Left ventricle myocardium inferior (tissue), 1 donor: ENCODE measurements around the gene RAB3A. TPM values are rescaled to one million over a fixed set of nuclear protein-coding genes. Genes with fewer than 3 reads are reported as not detected.

Experiments
- DNase-seq: peaks from one replicate; pipeline ENCODE4 v3.0.0-alpha.2; 2020
- H3K27ac ChIP-seq: fragments of 200-600 bp; replicated peaks from 2 replicates; pipeline ENCODE4 v1.8.0; 2021
- H3K27me3 ChIP-seq: fragments of 200-600 bp; 2 replicates; pipeline ENCODE4 v1.8.0; 2021; ENCODE audit warnings: low read depth
- H3K36me3 ChIP-seq: fragments of 200-600 bp; 2 replicates; pipeline ENCODE4 v1.8.0; 2021
- H3K4me1 ChIP-seq: fragments of 200-600 bp; 2 replicates; pipeline ENCODE4 v1.8.0; 2021
- H3K4me3 ChIP-seq: fragments of 200-600 bp; 2 replicates; pipeline ENCODE4 v1.8.0; 2021; ENCODE audit warnings: mild to moderate bottlenecking, moderate library complexity
- H3K9me3 ChIP-seq: fragments of 200-600 bp; replicated peaks from 2 replicates; pipeline ENCODE4 v1.8.0; 2021
- intact Hi-C: fragments of 100-400 bp; cut with micrococcal nuclease; formaldehyde crosslinking; loops from one replicate; pipeline ENCODE4 v1.11.0; 2022
- total RNA-seq: library from RNA; stranded (reverse); fragmentation: NEBNext Ultra II Directional; extraction: Animal tissue kit (Norgen Biotek cat#: 25700); gene quantifications from one replicate; pipeline ENCODE4 v1.2.1, GENCODE V29; 2021
- TF ChIP-seq, protein P1 (sequence below): fragments of 200-600 bp; IDR thresholded peaks from 2 replicates; pipeline ENCODE4 v1.8.0; 2021; ENCODE audit warnings: antibody characterized with exemption, mild to moderate bottlenecking, borderline replicate concordance
- donor health status: DM: no; HTN: yes; CAD: no; lungs with severe emphysema.

RAB3A gene
- total RNA-seq, 1 donor from 2014 or later: 37.4 TPM

DNA sequence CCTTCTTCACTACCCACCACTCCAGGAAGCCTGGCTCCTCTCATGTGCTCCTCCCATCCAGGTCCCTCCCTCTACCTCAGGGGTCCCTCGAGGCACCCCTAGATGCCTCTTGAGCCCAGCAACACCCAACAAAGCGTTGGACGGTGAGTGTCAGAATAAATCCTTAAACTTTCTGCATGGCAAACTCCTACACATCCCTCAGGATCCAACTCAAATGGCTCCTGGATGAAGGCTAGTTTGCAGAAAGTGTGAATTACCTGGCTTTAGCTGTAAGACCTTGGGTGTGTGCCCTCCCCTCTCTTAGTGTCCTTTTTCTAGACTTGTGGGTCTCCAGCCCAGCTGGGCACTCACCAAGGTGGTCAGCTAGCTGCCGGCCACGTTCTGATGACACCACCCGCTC, 5.5 kb downstream of the RAB3A start:
- H3K9me3 ChIP-seq: no peaks in the 10 kb centered on the region
- H3K4me3 ChIP-seq: no peak overlapping the region
- peaks cover 51% of the 10 kb centered on the region for H3K36me3 ChIP-seq
- TF ChIP-seq, protein P1, sequence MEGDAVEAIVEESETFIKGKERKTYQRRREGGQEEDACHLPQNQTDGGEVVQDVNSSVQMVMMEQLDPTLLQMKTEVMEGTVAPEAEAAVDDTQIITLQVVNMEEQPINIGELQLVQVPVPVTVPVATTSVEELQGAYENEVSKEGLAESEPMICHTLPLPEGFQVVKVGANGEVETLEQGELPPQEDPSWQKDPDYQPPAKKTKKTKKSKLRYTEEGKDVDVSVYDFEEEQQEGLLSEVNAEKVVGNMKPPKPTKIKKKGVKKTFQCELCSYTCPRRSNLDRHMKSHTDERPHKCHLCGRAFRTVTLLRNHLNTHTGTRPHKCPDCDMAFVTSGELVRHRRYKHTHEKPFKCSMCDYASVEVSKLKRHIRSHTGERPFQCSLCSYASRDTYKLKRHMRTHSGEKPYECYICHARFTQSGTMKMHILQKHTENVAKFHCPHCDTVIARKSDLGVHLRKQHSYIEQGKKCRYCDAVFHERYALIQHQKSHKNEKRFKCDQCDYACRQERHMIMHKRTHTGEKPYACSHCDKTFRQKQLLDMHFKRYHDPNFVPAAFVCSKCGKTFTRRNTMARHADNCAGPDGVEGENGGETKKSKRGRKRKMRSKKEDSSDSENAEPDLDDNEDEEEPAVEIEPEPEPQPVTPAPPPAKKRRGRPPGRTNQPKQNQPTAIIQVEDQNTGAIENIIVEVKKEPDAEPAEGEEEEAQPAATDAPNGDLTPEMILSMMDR: no peak
- intact Hi-C loops: no loop called here
- H3K27ac ChIP-seq: no peak overlapping the region
- H3K27me3 ChIP-seq: no peaks in the 10 kb centered on the region
- no peak for DNase-seq
- peaks cover 28% of the 10 kb centered on the region for H3K4me1 ChIP-seq

- no peaks in the 10 kb centered on the region for H3K27me3 ChIP-seq
- H3K4me3 ChIP-seq: no peak overlapping the region
- H3K4me1 ChIP-seq: peaks cover 26% of the 10 kb centered on the region
- H3K36me3 ChIP-seq: peaks cover 51% of the 10 kb centered on the region
- H3K9me3 ChIP-seq: no peaks in the 10 kb centered on the region
- TF ChIP-seq, protein P1: no peak
- no peak for DNase-seq
- intact Hi-C loops: no loop called here
- H3K27ac ChIP-seq: no peak overlapping the region
Measured at GRCh38 chr19:18197941-18198340, 5.9 kb downstream of the RAB3A start.

GRCh38 chr19:18197306-18197705, 6.5 kb downstream of the RAB3A start:
- H3K27me3 ChIP-seq: no peaks in the 10 kb centered on the region
- no peaks in the 10 kb centered on the region for H3K9me3 ChIP-seq
- no peak overlapping the region for H3K27ac ChIP-seq
- H3K36me3 ChIP-seq: peaks cover 51% of the 10 kb centered on the region
- intact Hi-C loops: no loop called here
- TF ChIP-seq, protein P1: no peak
- peaks cover 22% of the 10 kb centered on the region for H3K4me1 ChIP-seq
- H3K4me3 ChIP-seq: no peak overlapping the region
- no peak for DNase-seq

GRCh38 chr19:18196511-18196845, 7.4 kb downstream of the RAB3A start:
- H3K36me3 ChIP-seq: peaks cover 47% of the 10 kb centered on the region

GRCh38 chr19:18194554-18195238, 9.1 kb downstream of the RAB3A start:
- Histone ChIP-seq H3K27ac (no peak overlapping the region), H3K36me3 (peaks cover 38% of the 10 kb centered on the region), H3K9me3 (no peaks in the 10 kb centered on the region), H3K27me3 (no peaks in the 10 kb centered on the region), H3K4me1 (peaks cover 29% of the 10 kb centered on the region), H3K4me3 (peak overlapping the region; percentile 87)
- TF ChIP-seq, protein P1: no peak
- DNase-seq: no peak
- intact Hi-C loops: no loop called here

More at GRCh38 chr19:18196511-18196845, 7.4 kb downstream of the RAB3A start:
- Histone ChIP-seq H3K27me3 (no peaks in the 10 kb centered on the region), H3K9me3 (no peaks in the 10 kb centered on the region), H3K27ac (no peak overlapping the region), H3K4me3 (no peak overlapping the region), H3K4me1 (peaks cover 29% of the 10 kb centered on the region)
- DNase-seq: no peak
- TF ChIP-seq, protein P1: no peak
- intact Hi-C loops: no loop called here

GRCh38 chr19:18194181-18194530, 9.7 kb downstream of the RAB3A start:
- Histone ChIP-seq H3K9me3 (no peaks in the 10 kb centered on the region), H3K4me3 (peak overlapping the region; percentile 87), H3K4me1 (peaks cover 29% of the 10 kb centered on the region), H3K27ac (peak overlapping the region; percentile 88), H3K27me3 (no peaks in the 10 kb centered on the region), H3K36me3 (peaks cover 32% of the 10 kb centered on the region)
- intact Hi-C loops: no loop called here
- TF ChIP-seq, protein P1: no peak
- no peak for DNase-seq
